Karpas-422 (cell line): Measurements from ENCODE around the gene PAPOLA. TPM values are rescaled to one million over a fixed set of nuclear protein-coding genes. Genes with fewer than 3 reads are reported as not detected.

Experiments used
- DNase-seq: peaks from one replicate; pipeline ENCODE4 v3.0.0-alpha.2; 2015
- H2AFZ ChIP-seq: fragments of 200-600 bp; sonication (generic); 2 replicates; pipeline ENCODE4 v1.6.1; 2014; ENCODE audit warnings: antibody characterized with exemption, low read length, mixed read lengths
- H3K27ac ChIP-seq: fragments of 200-600 bp; sonication (generic); 2 replicates; pipeline ENCODE4 v1.5.1; 2014; ENCODE audit warnings: mild to moderate bottlenecking, low read length, moderate library complexity
- H3K27me3 ChIP-seq: fragments of 200-600 bp; sonication (generic); 2 replicates; pipeline ENCODE4 v1.6.1; 2014; ENCODE audit warnings: low read length, mixed read lengths
- H3K36me3 ChIP-seq: fragments of 200-600 bp; sonication (generic); 2 replicates; pipeline ENCODE4 v1.6.1; 2014; ENCODE audit warnings: low read length, mixed read lengths; ENCODE audit not compliant: insufficient read depth
- H3K4me1 ChIP-seq: fragments of 200-600 bp; sonication (generic); 2 replicates; pipeline ENCODE4 v1.6.1; 2014; ENCODE audit warnings: mild to moderate bottlenecking, low read length, mixed read lengths
- H3K4me2 ChIP-seq: fragments of 200-600 bp; sonication (generic); 2 replicates; pipeline ENCODE4 v1.6.1; 2014; ENCODE audit warnings: low read length, low read depth, mild to moderate bottlenecking; ENCODE audit not compliant: poor library complexity, severe bottlenecking
- H3K4me3 ChIP-seq: fragments of 200-600 bp; sonication (generic); 2 replicates; pipeline ENCODE4 v1.5.1; 2014; ENCODE audit warnings: mild to moderate bottlenecking, antibody characterized with exemption, low read length, mixed read lengths
- H3K79me2 ChIP-seq: fragments of 200-600 bp; sonication (generic); 2 replicates; pipeline ENCODE4 v1.6.1; 2014; ENCODE audit warnings: mild to moderate bottlenecking, low read length, mixed read lengths
- H3K9ac ChIP-seq: fragments of 200-600 bp; sonication (generic); 2 replicates; pipeline ENCODE4 v1.6.0; 2014; ENCODE audit warnings: low read length
- H3K9me2 ChIP-seq: fragments of 200-600 bp; sonication (generic), shearing (Covaris generic); replicated peaks from 2 replicates; pipeline ENCODE4 v1.6.0; 2014; ENCODE audit warnings: mild to moderate bottlenecking, low read length, moderate library complexity; ENCODE audit not compliant: insufficient read depth
- H3K9me3 ChIP-seq: fragments of 300-700, 200-600 bp; sonication (generic); 2 replicates; pipeline ENCODE4 v1.6.1; 2014; ENCODE audit warnings: low read length, mixed read lengths
- H4K20me1 ChIP-seq: fragments of 200-600 bp; sonication (generic); 2 replicates; pipeline ENCODE4 v1.6.1; 2014; ENCODE audit warnings: mild to moderate bottlenecking, antibody characterized with exemption, low read length, low read depth; ENCODE audit not compliant: insufficient read depth
- total RNA-seq: library from RNA; depleted of rRNA; stranded (reverse); fragments of >200 nt; shearing (Covaris generic); gene quantifications from 2 replicates; pipeline ENCODE4 v1.2.3, GENCODE V29; 2014; ENCODE audit warnings: low replicate concordance

PAPOLA gene
- total RNA-seq, 1 experiment from 2014 or later, result 313 TPM

DNA sequence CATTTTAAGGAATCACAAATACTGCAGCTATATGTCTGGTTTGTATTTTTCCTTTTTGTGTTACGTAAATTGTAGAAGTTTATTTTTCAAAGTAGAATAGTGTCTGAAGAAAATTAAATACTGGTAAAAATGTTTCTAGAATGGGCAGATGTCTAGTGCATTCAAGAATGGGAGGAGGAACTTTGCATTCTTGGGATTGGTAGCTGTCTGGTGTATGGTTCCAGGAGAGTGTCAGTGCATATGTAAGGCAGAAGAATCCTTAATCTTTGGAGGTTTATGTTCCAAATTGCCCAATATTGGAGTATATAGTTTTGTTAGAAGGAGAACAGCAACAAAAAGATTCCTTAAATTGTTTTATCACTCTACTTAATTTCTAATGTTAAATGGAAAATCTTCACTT lies 13.5 kb downstream of the PAPOLA start:
- H3K4me2 ChIP-seq, result no peak overlapping the region
- peaks cover 100% of the 10 kb centered on the region for H3K79me2 ChIP-seq
- H3K27ac ChIP-seq, result no peak overlapping the region
- no peak for DNase-seq
- H3K9me2 ChIP-seq, result no peaks in the 10 kb centered on the region
- H3K27me3 ChIP-seq, result no peaks in the 10 kb centered on the region
- peaks cover 81% of the 10 kb centered on the region for H4K20me1 ChIP-seq
- no peaks in the 10 kb centered on the region for H3K9me3 ChIP-seq
- H3K4me1 ChIP-seq, result peaks cover 55% of the 10 kb centered on the region
- H3K9ac ChIP-seq, result no peak overlapping the region
- H3K4me3 ChIP-seq, result no peak overlapping the region
- no peak overlapping the region for H2AFZ ChIP-seq
- peaks cover 7% of the 10 kb centered on the region; the same call in 1 of the 2 replicates for H3K36me3 ChIP-seq

DNA sequence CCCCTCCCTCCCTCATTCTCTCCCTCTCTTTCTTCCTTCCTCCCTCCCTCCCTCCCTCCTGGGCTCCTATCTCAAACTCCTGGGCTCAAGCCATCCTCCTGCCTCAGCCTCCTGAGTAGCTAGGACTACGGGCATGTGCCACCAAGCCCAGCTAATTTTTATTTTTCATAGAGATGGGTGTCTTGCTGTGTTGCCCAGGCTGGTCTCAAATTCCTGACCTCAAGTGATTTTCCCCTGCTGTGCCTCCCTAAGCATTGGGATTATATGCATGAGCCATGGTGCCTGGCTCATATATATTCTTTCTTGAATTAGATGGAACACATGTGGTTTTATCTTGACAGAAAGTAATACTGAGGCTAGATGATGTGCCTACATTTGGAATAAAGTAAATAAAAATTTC lies 14.2 kb downstream of the PAPOLA start:
- H4K20me1 ChIP-seq, result peaks cover 75% of the 10 kb centered on the region
- H3K4me2 ChIP-seq, result no peak overlapping the region
- peaks cover 12% of the 10 kb centered on the region; the same call in 1 of the 2 replicates for H3K36me3 ChIP-seq
- no peak overlapping the region for H2AFZ ChIP-seq
- no peaks in the 10 kb centered on the region for H3K9me3 ChIP-seq
- H3K4me1 ChIP-seq, result peaks cover 49% of the 10 kb centered on the region
- H3K79me2 ChIP-seq, result peaks cover 99% of the 10 kb centered on the region
- H3K27ac ChIP-seq, result no peak overlapping the region
- H3K27me3 ChIP-seq, result no peaks in the 10 kb centered on the region
- H3K9me2 ChIP-seq, result no peaks in the 10 kb centered on the region
- no peak for DNase-seq
- no peak overlapping the region for H3K9ac ChIP-seq
- no peak overlapping the region for H3K4me3 ChIP-seq

DNA sequence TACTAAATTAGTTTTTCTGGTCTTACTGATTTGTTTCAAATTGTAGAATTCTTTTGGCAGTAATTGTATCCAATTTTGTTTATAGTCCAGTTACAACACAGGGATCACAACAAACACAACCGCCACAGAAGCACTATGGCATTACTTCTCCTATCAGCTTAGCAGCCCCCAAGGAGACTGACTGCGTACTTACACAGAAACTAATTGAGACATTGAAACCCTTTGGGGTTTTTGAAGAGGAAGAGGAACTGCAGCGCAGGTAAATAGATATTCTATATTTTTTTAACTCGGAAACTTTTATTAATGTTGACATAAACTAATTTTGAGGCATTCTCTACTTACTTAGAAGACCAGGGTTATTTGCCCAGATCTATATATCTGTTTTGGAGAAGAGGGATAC lies 17.8 kb downstream of the PAPOLA start:
- Histone ChIP-seq H2AFZ (no peak overlapping the region), H3K9ac (no peak overlapping the region), H3K79me2 (peaks cover 98% of the 10 kb centered on the region), H3K9me3 (no peaks in the 10 kb centered on the region), H3K4me1 (peaks cover 13% of the 10 kb centered on the region), H3K27me3 (no peaks in the 10 kb centered on the region), H3K4me2 (no peak overlapping the region), H3K4me3 (no peak overlapping the region), H3K36me3 (peaks cover 37% of the 10 kb centered on the region), H3K9me2 (no peaks in the 10 kb centered on the region), H4K20me1 (peaks cover 47% of the 10 kb centered on the region), H3K27ac (no peak overlapping the region)
- DNase-seq, result no peak

DNA sequence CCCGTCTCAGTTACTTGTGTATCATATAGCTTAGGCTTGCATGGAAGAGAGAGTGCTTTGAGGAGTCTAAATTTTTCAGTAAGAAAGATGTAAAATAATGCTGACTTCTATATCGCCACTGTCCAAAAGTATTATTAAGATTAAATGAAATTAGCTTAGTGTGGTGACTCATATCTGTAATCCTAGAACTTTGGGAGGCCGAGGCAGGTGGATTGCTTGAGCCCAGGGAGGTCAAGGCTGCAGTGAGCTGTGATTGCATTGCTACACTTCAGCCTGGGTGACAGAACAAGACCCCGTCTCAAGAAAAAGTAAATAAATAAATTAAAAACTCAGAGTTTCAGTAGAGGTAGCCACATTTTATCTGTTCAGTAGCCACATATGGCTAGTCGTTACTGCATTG lies 23.3 kb downstream of the PAPOLA start:
- peaks cover 77% of the 10 kb centered on the region for H3K36me3 ChIP-seq
- H3K27me3 ChIP-seq, result no peaks in the 10 kb centered on the region
- DNase-seq, result no peak
- no peaks in the 10 kb centered on the region; the same call in 1 of the 2 replicates for H4K20me1 ChIP-seq
- no peak overlapping the region for H2AFZ ChIP-seq
- H3K4me1 ChIP-seq, result no peaks in the 10 kb centered on the region
- H3K4me3 ChIP-seq, result no peak overlapping the region
- H3K27ac ChIP-seq, result no peak overlapping the region
- no peaks in the 10 kb centered on the region for H3K9me3 ChIP-seq
- peaks cover 96% of the 10 kb centered on the region for H3K79me2 ChIP-seq
- H3K4me2 ChIP-seq, result no peak overlapping the region
- H3K9me2 ChIP-seq, result no peaks in the 10 kb centered on the region
- no peak overlapping the region for H3K9ac ChIP-seq

DNA sequence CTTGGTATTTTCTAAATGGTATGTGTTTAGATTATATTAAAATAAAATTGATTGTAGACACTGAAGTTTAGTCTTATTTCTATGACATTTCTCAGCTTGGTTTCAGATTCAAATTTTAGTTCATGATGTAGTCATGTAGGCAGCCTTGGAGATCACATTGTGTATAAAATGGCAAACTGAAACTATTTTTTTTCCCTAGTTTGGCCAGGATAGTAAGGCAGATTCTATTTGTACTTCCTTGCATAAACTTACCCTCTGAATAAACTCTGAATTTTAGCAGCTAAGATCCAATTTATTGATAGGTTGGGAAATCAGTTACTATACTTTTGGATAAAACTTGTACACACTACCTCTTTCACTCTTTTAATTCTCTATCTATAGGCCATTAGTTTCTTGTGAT lies 30.4 kb downstream of the PAPOLA start:
- Histone ChIP-seq H3K27me3 (no peaks in the 10 kb centered on the region), H3K9me3 (no peaks in the 10 kb centered on the region), H3K9ac (no peak overlapping the region), H3K9me2 (no peaks in the 10 kb centered on the region), H3K4me3 (no peak overlapping the region), H3K36me3 (peaks cover 72% of the 10 kb centered on the region), H3K4me2 (no peak overlapping the region), H3K79me2 (peaks cover 51% of the 10 kb centered on the region), H2AFZ (no peak overlapping the region), H4K20me1 (no peaks in the 10 kb centered on the region), H3K27ac (no peak overlapping the region), H3K4me1 (peaks cover 5% of the 10 kb centered on the region)
- no peak for DNase-seq

DNA sequence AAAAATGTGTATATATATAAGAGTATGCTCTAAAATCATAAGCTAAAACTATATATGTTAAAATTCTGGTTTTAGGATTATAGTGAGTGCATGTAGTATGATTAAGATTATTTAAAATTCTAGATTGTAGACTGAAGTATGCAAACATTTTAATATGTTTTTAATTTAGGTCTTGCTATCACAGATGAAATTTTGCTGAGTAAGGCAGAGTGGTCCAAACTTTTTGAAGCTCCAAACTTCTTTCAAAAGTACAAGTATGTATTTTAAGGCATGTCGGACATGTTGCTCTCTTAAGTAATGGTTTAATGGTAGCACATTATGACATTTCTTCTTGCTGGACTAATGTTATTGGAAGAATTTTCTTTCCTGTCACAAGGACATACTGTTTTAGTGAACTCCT lies 34.6 kb downstream of the PAPOLA start:
- H3K27me3 ChIP-seq, result no peaks in the 10 kb centered on the region
- peaks cover 17% of the 10 kb centered on the region for H3K4me1 ChIP-seq
- H3K9me3 ChIP-seq, result no peaks in the 10 kb centered on the region
- H3K4me3 ChIP-seq, result no peak overlapping the region
- H2AFZ ChIP-seq, result no peak overlapping the region
- H3K4me2 ChIP-seq, result no peak overlapping the region
- no peaks in the 10 kb centered on the region for H3K9me2 ChIP-seq
- peaks cover 29% of the 10 kb centered on the region for H3K79me2 ChIP-seq
- H3K27ac ChIP-seq, result no peak overlapping the region
- DNase-seq, result no peak
- H3K9ac ChIP-seq, result no peak overlapping the region
- H4K20me1 ChIP-seq, result no peaks in the 10 kb centered on the region
- peaks cover 68% of the 10 kb centered on the region for H3K36me3 ChIP-seq

DNA sequence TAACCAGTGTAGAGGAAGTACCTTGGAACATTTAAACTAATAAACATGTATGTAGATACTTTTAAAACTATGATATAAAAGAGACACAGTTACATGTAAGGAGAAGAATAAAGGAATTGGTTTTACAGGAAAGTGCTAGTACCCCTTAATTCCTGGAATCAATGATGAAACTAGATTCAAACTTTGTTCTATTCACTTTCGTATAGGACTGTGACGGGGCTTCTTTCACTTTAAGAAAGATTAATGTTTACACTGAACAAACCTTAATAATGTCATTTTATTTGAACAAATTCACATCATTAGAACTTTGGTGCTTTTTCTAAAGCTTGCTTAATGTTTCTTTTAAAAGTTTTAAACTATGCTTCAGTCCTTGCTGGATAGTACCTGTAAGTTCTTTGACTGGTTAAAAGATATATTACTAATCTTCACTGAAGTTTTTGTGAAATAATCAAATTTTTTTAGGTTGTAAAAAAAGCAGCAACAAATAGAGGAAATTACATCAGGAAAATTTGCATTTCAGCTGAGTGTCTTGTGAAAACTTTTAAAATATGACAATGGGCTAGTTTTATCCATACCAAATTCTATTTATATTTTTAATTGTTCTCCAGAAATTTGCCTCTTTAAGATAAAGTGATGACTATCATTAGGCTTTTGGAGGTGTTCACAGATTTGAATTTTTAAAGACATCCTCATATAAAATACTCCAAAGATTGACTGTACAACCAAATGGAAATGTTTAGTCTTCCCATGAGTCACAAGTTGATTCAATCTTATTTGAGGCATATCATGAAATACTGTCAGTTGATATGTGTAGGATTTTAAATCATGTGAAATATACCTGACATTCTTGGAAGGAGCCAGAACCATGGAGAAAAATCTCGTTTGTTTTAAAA lies 36.2 kb downstream of the PAPOLA start:
- Histone ChIP-seq H3K36me3 (peaks cover 62% of the 10 kb centered on the region), H3K27me3 (no peaks in the 10 kb centered on the region), H4K20me1 (no peaks in the 10 kb centered on the region), H2AFZ (no peak overlapping the region), H3K27ac (peak overlapping the region; percentile 68), H3K9me2 (no peaks in the 10 kb centered on the region), H3K9me3 (no peaks in the 10 kb centered on the region), H3K79me2 (peaks cover 35% of the 10 kb centered on the region), H3K9ac (no peak overlapping the region), H3K4me3 (no peak overlapping the region), H3K4me1 (peaks cover 17% of the 10 kb centered on the region), H3K4me2 (no peak overlapping the region)
- peak; percentile 57 for DNase-seq

DNA sequence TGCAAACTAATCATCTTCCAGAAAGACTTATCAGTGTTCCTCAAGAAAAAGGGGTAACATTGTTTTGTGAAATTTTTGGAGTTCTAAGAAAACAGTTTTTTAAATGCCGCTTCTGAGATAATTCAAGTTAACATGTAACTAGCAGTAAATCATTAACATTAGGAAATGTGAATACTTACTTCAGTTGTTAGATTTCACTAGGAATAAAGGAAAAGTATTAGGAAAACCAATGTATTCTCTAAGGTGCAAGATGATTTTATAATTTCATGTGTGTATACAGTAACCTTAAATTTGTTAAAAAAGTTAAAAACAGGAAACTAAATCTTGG lies 36.8 kb downstream of the PAPOLA start:
- no peaks in the 10 kb centered on the region for H3K9me3 ChIP-seq
- no peaks in the 10 kb centered on the region for H3K9me2 ChIP-seq
- H2AFZ ChIP-seq, result no peak overlapping the region
- peaks cover 36% of the 10 kb centered on the region for H3K79me2 ChIP-seq
- no peak overlapping the region for H3K4me2 ChIP-seq
- DNase-seq, result no peak
- H3K9ac ChIP-seq, result no peak overlapping the region
- peaks cover 61% of the 10 kb centered on the region for H3K36me3 ChIP-seq
- H3K4me1 ChIP-seq, result peaks cover 17% of the 10 kb centered on the region
- H3K27me3 ChIP-seq, result no peaks in the 10 kb centered on the region
- no peak overlapping the region for H3K4me3 ChIP-seq
- H3K27ac ChIP-seq, result peak overlapping the region; percentile 68; the same call in 1 of the 2 replicates
- H4K20me1 ChIP-seq, result no peaks in the 10 kb centered on the region
